Measurements from ENCODE around the gene PCSK2.

GRCh38 chr20:17533396-17533795 lies 306.6 kb downstream of the PCSK2 start:
- TF ChIP-seq CTCF (IDR thresholded peaks at IDR 0.05; ENCODE audit: low read depth, low read length, missing input control) (no peak), TAF1 (conservative IDR thresholded peaks at IDR 0.05) (no peak)
- TF ChIP-seq, protein P1, sequence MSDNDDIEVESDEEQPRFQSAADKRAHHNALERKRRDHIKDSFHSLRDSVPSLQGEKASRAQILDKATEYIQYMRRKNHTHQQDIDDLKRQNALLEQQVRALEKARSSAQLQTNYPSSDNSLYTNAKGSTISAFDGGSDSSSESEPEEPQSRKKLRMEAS (IDR thresholded peaks at IDR 0.05): no peak

All from liver (tissue), 3 donors.